DMS 273 treated with DMSO at 0.1 percent for 48 hours (cell line): ENCODE data around the gene LITAF.
"Not testable (repeated sequence)": the region's sequence is repeated elsewhere in the genome, so short reads cannot be mapped to it uniquely, and the experiment has no call there.

ENCODE experiments used
- DNase-seq: peaks from one replicate; lab custom pipeline; 2025; lab: John Stamatoyannopoulos, UW

The LITAF gene

DNA sequence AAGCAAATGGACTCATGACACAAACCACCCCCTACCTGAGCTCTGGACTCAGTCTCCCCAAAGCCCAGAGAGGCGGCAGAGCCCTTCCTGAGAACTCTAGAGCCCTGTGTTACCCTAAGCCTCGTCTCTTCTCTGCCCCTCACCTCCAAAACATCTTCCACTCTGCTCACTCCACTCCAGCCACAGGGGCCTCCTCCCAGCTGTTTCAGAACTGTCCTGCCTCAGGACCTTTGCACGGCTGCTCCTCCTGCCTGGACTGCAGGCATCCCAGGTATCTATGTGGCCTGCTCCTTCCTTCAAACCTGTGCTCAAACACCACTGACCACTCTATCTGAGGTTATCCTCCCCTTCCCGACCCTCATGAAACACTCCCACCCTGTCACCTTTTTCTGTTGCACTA is 12.9 kb upstream of the LITAF start:
- no peak for DNase-seq

DNA sequence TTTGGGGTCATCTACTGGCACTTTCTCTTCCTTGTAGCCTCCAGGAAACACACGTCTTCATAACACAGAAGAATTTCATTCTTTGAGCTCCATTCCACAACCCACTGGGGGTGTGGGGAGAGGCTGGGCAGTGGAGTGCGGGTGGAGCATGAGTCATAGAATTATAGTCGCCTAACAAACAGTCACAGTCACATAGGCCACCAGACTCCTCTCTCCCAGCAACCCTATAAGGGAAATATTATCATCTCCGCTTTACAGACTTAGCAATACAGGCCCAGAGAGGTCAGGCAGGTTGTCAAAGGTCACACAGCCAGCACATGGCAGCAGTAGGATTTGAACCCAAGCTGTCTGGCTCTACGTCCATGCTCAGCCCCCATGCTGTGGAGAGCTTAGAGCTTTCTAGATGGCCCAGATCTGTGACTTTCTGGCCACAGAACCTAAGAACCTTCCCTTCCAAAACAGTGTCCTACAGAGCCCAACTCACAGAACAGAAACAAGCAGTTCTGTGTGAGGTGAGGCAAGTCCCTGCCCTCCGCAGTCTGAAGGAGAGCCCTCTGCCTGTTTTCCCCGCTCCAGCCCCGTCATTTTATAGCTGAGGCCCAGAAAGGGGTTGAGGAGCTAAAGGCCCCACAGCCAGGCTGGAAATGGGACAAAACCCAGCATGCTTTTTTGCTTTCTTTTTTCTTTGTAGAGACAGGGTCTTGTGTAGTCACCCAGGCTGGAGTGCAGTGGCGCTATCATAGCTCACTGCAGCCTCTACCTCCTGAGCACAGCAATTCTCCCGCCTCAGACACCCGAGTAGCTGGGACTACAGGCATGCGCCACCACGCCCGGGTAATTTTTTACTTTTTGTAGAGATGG is 10.7 kb upstream of the LITAF start:
- no peak for DNase-seq

DNA sequence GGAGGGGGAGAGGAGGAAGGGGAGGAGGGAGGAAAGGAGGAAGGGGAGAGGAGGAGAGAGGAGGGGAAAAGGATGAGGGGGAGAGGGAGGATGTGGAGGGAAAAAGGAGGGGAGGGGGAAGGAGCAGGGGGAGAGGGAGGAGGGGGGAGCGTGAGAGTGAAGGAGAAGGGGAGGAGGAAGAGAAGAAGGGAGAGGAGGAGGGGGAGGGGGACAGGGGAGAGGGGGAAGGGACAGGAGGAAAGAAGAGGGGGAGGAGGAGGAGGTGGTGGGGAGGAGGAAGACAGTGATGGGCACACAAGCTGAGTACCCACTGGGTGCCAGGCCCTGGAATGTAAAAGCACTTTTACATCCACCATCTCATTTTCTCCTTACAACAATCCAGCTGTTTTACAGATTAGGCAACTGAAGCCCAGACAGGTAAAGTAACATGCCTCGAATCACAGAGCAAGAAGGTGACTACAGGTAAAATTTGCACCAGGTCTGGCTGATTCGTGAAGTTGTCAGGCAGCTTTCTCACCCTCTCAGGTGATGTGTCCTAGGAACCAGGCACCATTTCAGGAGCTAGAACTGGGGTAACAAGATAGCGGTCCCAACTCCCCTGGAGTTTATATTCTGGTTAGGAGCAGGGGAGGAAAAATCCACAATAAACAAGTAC is 10.0 kb upstream of the LITAF start:
- DNase-seq: no peak

- no peak for DNase-seq
These were observed 6.9 kb upstream of the LITAF start for GRCh38 chr16:11593581-11593980.

GRCh38 chr16:11593076-11593475 is 6.4 kb upstream of the LITAF start:
- not testable (repeated sequence) for DNase-seq

DNA sequence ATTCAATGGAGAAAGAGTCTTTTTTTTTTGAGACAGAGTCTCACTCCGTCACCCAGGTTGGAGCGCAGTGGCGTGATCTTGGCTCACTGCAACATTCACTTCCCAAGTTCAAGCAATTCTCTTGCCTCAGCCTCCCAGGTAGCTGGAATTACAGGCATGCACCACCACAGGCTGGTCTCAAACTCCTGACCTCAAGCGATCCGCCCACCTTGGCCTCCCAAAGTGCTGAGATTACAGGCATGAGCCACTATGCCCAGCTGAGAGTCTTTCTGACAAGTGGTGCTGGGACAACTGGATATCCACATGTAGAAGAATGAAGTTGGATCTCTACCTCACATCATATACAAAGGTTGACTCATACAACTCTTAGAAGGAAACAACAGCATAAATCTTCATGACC is 4.9 kb upstream of the LITAF start:
- not testable (repeated sequence) for DNase-seq

DNA sequence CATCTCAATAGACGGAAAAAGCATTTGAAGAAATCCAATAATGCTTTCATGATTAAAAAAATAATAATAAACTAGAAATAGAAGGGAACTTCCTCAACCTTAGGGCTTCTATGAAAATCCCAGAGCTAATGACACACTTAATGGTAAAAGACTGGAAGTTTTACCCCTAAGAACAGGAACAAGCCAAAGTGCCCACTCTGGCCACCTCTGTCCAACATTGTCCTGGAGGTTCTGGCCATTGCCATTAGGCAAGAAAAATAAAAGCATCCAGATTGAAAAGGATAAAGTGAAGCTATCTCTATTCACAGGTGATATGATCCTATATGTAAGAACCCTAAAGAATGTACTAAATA is 2.5 kb upstream of the LITAF start:
- no peak for DNase-seq

DNA sequence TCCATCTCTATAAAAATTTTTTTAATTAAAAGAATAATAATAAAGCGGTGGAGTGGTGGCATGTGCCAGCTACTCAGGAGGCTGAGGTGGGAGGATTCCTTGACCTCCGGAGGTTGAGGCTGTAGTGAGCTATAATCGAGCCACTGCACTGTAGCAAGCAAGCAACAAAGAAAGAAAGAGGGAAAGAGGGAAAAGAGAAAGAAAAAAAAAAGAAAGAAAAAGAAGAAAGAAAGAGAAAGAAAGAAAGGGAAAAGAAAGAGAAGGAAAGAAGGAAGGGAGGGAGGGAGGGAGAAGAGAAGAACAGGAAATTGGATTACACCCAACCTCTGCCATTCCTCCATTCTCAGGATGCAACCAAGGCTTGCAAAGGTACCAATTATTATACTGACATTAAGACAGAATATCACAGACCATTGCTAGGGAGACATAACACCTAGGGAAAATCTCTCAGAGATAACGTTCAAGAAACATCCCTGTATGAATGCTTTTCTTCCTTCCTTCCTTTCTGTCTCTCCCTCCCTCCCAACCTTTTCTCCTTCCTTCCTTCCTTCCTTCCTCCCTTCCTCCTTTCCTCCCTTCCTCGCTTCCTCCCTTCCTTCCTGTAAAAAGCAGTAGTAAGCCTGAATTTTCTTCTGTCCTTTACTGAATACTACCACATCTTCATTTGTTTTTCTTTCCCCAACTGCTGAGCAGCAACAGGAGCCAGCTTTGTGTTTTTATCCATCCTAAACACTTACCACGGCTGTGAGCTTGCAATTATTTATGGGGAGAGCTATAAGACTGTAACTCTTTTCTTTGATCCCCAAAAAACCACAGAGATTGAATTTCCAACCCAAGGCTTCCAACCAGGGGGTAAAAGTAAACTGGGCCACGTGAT is 1.8 kb upstream of the LITAF start:
- DNase-seq: no peak

- no peak for DNase-seq
These were observed 1.0 kb upstream of the LITAF start for GRCh38 chr16:11587643-11588247.

DNA sequence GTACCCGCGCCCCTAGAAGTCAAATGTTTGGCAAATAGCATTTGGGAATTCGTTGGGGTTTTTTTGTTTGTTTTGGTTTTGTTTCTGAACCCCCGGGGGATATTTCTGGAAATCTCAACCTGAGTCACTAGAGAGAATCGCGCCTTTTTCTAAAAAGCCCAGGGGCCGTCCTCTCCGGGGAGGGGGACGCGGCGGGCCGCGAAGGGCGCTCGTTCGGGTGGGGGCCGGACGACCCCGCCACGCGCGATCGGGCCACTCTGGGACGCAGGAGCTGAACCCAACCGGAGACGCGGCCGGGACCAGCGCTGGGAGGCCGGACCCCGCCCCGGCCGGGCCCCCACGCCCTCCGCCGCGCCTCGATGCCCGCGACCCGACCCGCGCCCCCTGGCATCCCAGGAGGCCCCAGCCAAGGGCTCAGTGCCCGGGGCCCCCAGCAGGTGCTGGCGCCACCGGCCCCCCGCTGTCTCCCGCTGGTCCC is 302 bp downstream of the LITAF start:
- no peak for DNase-seq

DNA sequence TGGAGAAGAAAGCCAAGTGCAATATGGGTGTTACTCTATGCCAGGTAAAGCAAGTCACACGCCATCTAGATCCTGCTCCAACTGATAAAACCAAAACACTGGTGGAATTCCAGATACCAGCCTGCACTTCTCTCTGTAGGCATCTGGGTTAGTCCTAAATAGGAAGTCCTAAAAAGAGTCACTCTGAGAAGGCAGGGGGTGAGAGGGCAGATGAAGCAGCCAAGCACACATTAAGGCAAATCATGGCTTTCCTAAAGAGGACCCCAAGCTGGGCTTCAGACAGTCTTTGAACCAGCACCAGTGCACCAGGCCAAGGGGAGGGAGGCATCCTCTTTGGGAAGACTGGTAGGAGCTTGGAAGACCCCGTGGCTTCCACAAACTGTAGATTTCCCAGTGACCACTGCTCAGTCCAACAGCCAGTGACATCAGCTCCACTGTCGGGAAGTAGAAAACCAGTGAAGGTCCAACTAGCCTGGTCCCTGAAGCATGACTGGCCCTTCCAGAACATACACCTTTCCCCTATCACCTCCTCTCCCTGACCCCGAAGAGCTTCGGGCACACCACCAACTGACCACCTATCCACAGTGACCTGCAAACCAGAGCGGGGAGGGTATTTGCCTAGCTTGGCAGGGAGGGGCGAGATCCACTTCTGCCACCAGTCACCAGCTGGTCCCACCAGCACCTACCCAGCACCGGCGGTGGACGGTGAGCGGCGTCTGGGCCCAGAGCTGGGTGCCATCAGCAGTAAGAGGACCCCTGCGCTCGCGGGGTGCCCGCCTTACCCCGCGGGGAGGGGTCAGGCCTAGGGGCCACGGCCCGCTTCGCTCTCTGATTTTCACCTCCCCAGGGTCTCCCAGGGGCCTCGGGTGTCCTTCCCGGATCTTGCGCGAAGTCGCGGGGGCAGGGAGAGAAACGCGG is 1.0 kb downstream of the LITAF start:
- no peak for DNase-seq

GRCh38 chr16:11583889-11584565 is 2.7 kb downstream of the LITAF start:
- DNase-seq: no peak

GRCh38 chr16:11583166-11583565 is 3.6 kb downstream of the LITAF start:
- DNase-seq: no peak

DNA sequence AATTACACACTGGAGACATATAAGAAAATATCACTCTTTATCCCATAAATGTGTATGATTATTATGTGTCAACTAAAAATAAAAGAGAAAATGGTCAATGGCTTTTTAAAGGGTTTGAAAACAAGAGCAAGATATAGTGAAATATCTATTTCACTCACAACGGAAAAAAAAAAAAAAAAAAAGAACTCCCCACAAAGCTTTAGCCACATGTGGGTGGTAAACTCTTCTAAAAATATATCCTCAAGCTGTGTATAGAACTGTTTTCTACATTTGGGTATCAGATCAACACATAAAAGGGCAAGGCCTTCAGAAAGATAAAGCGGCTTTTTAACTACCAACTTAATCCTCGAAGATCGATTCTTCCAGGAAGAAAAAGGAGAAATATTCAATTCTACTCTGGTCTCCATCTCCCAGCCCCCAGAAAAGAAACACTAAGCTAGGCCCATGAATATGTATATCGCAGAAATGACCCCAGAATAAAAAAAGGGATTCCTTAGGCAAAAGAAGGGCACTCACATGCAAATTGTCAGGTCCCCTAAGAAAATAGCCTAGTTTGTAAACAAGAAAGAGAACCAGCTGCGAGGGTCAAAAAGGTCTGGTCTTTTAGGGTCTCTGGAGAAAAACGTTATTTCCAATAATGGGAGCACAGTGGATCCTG is 4.4 kb downstream of the LITAF start:
- no peak for DNase-seq

DNA sequence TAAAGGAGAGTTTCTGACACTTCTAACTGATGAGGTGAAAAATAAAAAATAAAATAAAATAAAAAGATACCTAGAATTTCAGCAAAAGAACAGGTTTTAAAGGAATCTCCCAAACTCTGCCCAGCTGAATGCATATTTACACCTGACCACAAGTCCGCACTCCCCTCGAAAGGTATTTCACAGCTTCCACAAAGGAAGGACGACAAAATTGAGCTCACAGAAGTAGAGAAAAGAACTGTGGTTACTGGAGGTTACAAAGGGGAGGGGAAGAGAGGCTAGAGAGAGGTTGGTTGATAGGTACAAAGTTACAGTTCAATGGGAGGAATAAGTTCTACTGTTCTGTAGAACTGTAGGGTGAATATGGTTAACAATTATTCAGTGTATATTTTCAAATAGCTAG is 5.0 kb downstream of the LITAF start:
- DNase-seq: no peak

DNA sequence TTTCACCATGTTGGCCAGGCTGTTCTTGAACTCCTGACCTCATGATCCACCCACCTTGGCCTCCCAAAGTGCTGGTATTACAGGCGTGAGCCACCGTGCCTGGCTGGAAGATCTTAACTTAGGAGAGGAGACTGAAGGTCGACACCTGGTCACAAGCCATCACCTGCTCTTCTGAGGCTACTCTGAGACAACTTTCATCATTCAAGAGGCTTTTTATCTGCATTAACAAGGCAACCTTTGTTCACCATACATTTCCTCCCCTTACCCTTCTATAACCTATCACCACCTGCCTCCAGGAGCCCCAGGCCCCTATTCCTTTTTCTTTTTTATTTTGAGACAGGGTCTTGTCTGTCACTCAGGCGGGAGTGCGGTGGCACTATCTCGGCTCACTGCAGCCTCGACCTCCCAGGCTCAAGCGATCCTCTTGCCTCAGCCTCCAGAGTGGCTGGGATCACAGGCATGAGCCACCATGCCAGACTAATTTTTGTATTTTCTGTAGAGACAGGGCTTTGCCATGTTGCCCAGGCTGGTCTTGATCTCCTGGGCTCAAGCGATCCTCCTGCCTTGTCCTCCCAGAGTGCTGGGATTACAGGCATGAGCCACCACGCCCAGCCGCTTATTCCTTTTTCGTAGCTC is 6.2 kb downstream of the LITAF start:
- no peak for DNase-seq

DNA sequence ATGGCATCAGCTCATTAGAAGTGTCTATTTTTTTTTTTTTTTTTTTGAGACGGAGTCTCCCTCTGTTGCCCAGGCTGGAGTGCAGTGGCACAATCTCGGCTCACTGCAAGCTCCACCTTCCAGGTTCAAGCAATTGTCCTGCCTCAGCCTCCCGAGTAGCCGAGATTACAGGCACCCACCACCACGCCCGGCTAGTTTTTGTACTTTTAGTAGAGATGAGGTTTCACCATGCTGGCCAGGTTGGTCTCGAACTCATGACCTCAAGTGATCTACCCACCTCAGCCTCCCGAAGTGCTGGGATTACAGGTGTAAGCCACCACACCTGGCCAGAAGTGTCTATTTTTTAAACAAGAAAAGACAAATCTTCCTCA is 9.4 kb downstream of the LITAF start:
- not testable (repeated sequence) for DNase-seq

GRCh38 chr16:11576427-11577289 is 10.1 kb downstream of the LITAF start:
- DNase-seq: no peak

GRCh38 chr16:11575223-11575589 is 11.5 kb downstream of the LITAF start:
- no peak for DNase-seq
